HG03108 (cell line): ENCODE results near the gene CIAO3.
"Not testable (repeated sequence)": the region's sequence is repeated elsewhere in the genome, so short reads cannot be mapped to it uniquely, and the experiment has no call there.

ENCODE experiments used
- ATAC-seq: cut with Tn5 transposase; IDR thresholded peaks from one replicate; pipeline ENCODE4 v1.9.1; 2021; ENCODE audit warnings: moderate library complexity; ENCODE audit not compliant: unreplicated experiment

CIAO3 gene

DNA sequence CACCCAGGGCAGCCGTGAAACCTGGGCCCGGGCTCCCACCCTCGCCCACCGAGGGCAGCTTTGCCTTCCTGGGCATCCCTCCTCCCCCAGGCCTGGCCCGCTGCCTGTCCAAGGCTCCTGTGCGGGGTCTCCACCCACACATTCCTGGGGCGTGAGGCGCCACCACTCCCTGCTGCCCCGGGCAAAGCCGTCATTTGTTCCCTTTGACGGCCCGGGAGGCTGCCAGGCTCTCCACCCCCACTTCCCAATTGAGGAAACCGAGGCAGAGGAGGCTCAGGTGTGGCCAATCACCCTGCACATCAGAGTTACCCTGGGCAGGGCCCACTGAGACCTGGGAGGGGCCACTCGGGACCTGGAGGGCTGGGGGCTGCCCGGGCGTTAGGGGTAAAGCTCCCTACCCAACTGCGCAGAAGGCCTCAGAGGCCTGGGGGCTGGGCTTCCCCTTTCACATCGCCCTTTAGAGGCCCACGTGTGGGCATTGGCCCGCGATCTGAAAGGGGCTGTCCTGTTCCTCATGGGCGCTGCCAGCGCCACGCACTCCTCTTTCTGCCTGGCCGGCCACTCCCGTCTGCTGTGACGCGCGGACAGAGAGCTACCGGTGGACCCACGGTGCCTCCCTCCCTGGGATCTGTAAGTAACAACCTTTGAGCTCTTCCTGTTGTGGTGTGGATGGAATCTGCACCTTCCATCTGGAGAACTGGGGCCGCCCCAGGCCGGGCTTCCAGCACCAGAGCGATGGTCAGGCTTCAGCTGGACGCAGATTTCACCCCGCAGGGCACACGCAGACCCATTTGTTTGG lies 19.9 kb upstream of the CIAO3 start, which contains the start of gene MSLN:
Gene MSLN (plus strand): TSS at position 190 of the 799 bp plus-strand sequence. CDS start 1,947 bp downstream, outside the sequence.
- ATAC-seq: no peak

DNA sequence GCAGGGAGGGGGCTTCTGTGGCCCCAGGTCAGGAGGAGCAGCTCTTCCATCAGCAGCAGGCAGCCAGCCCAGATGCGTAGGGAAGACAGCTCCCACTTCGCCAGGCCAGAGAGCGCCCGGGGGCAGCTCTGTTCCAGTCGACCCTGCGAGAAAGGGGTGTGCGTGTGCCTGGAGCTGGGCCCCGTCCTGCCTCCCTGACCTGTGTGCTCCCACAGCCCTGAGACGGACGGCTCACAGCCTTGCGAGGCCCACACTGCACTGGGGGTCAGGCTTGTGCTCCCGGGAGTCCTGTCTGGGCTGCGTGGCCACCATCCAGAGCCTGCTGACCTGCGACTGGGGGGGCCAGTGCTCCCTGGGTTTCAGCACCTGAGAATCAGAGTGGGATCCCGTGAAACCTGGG lies 19.3 kb upstream of the CIAO3 start:
- ATAC-seq: no peak

- ATAC-seq: no peak
Observed at GRCh38 chr16:759110-759910, 18.5 kb upstream of the CIAO3 start.

DNA sequence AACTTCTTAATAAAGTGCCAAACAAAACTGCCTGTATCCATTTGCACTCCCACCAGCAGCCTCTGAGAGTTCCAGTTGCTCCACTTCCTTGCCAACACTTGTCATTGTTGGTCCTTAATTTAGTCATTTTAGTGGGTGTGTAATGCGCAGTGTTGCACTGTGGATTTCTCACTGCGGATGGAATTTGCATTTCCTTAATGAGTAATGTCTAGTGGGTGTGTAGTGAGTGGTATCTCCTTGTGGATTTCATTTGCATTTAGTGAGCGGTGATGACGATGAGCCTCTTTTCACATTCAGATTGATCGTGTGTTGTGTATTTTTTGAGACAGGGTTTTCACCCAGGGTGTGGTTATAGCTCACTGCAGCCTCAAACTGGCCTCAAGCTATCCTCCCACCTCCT lies 15.6 kb upstream of the CIAO3 start:
- no peak for ATAC-seq

DNA sequence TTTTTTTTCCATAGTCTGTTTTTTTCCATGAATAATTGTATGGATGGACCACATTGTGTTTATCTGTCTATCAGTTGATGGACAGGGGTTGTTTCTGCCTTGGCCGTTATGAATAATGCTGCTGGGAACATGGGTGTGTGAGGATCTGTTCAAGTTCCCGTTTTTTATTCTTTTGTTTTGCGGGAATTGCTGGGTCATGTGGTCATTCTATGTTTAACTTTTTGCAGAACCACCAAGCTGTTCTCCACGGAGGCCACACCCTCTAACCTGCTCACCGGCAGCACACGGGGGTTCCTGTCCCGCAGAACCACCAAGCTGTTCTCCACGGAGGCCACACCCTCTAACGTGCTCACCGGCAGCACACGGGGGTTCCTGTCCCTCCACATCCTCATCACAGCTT lies 13.9 kb upstream of the CIAO3 start:
- ATAC-seq: no peak

GRCh38 chr16:754121-754607 lies 13.4 kb upstream of the CIAO3 start:
- ATAC-seq: not testable (repeated sequence)

DNA sequence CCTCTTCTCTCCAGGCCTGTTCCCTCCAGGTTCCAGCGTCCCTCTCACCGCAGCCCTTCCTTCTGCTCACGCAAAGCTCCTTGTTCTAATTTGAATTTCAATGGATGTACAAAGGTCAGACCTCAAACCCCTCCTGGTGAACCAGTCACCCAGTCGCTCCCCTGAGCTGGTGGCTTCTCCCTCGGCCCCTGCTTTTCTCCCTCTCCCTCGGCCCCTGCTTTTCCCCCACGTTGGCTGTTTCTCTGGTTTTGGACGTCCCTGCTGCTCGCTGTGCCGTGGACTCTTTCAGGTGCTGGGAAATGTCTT lies 11.2 kb upstream of the CIAO3 start:
- ATAC-seq: no peak

DNA sequence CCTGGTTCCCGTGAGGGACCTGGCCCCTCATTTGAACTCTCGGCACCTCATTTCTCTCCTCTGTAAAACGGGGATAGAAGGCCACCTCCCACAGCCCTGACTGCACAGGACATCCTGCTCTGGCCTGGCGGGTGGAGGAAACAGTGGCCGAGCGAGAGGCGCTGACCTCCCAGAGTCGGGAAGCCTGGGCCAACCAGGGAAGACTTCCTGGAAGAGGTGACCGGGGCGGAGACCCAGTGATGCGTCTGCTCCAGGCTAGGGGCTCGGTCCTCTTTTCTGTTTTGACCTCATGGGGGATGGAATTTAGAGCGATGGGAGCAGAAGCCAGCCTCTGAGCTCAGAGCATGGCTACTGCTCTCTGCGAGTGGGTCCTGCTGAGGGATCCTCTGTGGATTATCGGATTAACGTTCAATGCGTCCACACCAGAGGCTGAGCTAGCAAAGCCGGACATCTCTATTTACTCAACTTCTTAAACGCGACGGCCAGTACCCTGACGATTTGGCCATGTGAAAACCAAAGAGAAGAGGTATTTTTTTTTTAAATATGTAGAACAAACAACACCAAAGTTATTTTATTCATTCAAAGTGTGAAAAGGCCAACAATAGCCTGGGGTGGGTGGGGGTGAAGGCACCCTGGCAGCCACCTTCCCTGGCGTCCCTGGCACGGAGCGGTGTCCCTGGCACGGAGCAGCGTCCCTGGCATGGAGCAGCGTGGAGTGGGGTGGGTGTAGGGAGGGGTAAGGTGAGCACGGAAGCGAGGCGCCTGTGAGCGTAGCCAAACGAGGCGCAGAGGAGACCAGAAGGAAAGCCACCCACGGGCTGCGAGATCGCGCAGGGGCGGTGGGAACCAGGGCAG lies 10.6 kb upstream of the CIAO3 start:
- ATAC-seq: no peak

DNA sequence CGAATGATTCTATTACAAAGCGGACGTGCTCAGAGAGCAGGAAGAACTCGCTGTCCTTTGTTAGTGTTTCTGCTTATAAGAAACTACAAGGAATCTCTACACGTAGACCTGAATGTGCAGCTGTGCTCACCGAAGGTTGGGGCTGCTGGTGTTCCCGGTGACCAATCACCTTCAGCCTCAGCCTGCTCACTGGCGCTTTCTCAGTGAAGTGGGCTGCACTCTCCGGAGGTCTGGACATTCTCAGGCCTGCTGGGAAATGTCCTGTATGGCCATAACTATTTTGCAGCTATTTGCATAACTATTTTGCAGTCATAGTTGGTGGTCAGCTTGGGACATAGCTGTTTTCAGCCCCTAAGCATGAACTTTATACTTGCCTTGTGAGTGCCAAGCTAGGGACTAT lies 9.7 kb upstream of the CIAO3 start:
- no peak for ATAC-seq

DNA sequence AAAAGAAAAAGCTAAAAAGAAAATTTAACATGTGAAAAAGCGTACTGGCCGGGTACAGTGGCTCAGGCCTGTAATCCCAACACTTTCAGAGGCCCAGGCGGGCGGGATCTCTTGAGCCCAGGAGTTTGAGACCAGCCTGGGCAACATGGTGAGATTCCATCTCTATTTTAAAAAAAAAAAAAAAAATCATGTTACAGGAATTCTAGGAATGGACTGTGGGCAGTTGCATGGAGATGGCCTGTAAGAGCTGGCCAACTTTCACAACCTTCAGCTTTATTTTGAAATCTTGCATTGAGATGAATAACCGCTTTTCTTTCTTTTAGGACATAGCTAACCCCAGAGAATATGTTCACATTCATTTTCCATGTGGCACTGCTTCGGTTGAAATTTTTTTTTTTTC lies 8.2 kb upstream of the CIAO3 start:
- no peak for ATAC-seq

- ATAC-seq: no peak
Observed at GRCh38 chr16:747978-748746, 7.4 kb upstream of the CIAO3 start.

DNA sequence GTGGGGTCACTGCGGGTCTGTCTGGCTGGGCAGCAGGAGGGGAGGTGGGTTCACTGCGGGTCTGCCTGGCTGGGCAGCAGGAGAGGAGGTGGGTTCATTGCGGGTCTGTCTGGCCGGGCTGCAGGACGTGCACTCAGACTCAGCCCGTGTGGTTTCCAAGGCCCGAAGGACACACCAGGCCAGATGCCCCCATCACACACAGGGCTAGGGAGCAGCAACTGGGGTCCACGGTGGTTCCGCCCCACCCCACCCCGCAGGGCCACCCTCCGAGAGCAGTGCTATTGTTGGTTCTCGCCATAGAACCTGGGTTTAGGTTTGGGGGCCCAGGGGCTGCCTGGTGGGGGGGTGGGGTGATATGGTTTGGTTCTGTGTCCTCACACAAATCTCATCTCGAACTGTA lies 5.8 kb upstream of the CIAO3 start:
- ATAC-seq: no peak

DNA sequence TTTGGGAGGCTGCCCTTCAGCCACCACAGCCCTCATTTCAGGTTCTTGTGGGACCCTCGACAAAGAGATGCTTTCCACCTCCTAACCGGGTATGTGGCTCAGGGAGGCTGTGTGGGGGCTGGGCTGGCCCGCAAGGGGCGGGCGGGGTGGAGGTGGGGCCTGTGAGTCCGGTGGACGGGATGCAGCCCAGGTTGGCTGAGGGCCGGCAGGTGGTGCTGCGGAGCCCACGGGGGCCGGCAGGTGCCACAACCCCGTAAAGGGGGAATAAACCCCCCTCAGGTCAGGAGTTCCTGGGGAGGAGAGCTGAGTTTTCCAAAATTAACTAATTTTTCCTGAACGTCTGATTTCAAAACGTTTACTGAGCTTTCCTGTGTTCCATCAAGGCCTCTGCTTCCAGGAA lies 4.9 kb upstream of the CIAO3 start:
- no peak for ATAC-seq

GRCh38 chr16:743794-744500 lies 3.1 kb upstream of the CIAO3 start:
- ATAC-seq: no peak

GRCh38 chr16:742894-743293 lies 2.1 kb upstream of the CIAO3 start:
- not testable (repeated sequence) for ATAC-seq

- ATAC-seq: no peak
Observed at GRCh38 chr16:741986-742629, 1.3 kb upstream of the CIAO3 start.

- ATAC-seq: no peak
Observed at GRCh38 chr16:740459-740763, 386 bp downstream of the CIAO3 start.

- ATAC-seq: no peak
Observed at GRCh38 chr16:739560-740458, 988 bp downstream of the CIAO3 start.
